MCF 10A (cell line): ENCODE measurements around the gene SLC25A12. TPM values are rescaled to one million over a fixed set of nuclear protein-coding genes. Genes with fewer than 3 reads are reported as not detected.

Source experiments
- BruUV-seq: library from RNA; stranded (reverse); fragments of 400-500 nt; replicated peaks from 2 replicates; lab custom pipeline; 2021; lab: Mats Ljungman, UMichigan
- CTCF ChIA-PET: fragments of 300-600 bp; sonication (Branson Sonifier 250); formaldehyde crosslinking; extraction: SDS; loops from one replicate; lab custom pipeline; 2021; ENCODE audit warnings: antibody characterized with exemption, inconsistent platforms; lab: Yijun Ruan, JAX
- POLR2A ChIA-PET: fragments of 300-600, 350-650 bp; sonication (Branson Sonifier 250); formaldehyde crosslinking; extraction: SDS; loops from one replicate; lab custom pipeline; 2020; ENCODE audit warnings: antibody characterized with exemption, inconsistent platforms; lab: Yijun Ruan, JAX
- DNase-seq: peaks from one replicate; pipeline ENCODE4 v3.0.0-alpha.2; 2018; ENCODE audit not compliant: unreplicated experiment
- H3K27ac Mint-ChIP-seq: one replicate; pipeline ENCODE4 v1.8.0; 2022; ENCODE audit warnings: mild to moderate bottlenecking, low read depth, mixed read lengths; ENCODE audit not compliant: unreplicated experiment
- H3K27me3 Mint-ChIP-seq: one replicate; pipeline ENCODE4 v1.8.0; 2022; ENCODE audit warnings: mixed read lengths; ENCODE audit not compliant: insufficient read depth, unreplicated experiment
- H3K36me3 Mint-ChIP-seq: one replicate; pipeline ENCODE4 v1.8.0; 2022; ENCODE audit warnings: mild to moderate bottlenecking, moderate library complexity, mixed read lengths; ENCODE audit not compliant: insufficient read depth, unreplicated experiment
- H3K4me1 Mint-ChIP-seq: one replicate; pipeline ENCODE4 v1.8.0; 2022; ENCODE audit warnings: mixed read lengths; ENCODE audit not compliant: insufficient read depth, unreplicated experiment
- H3K4me3 Mint-ChIP-seq: one replicate; pipeline ENCODE4 v1.8.0; 2022; ENCODE audit warnings: mild to moderate bottlenecking, moderate library complexity, mixed read lengths; ENCODE audit not compliant: unreplicated experiment
- H3K9me3 Mint-ChIP-seq: one replicate; pipeline ENCODE4 v1.8.0; 2022; ENCODE audit warnings: mixed read lengths; ENCODE audit not compliant: unreplicated experiment
- intact Hi-C: fragments of 100-400 bp; cut with micrococcal nuclease; formaldehyde crosslinking; loops from 2 replicates; pipeline ENCODE4 v1.14.1; 2022
- total RNA-seq: library from RNA; stranded (reverse); gene quantifications from 2 replicates; pipeline ENCODE4 v1.2.3, GENCODE V29; 2022
- TF ChIP-seq, protein P1 (sequence below): fragments of 200-600 bp; IDR thresholded peaks from one replicate; pipeline ENCODE4 v1.8.0; 2022; ENCODE audit warnings: antibody characterized with exemption, mild to moderate bottlenecking; ENCODE audit not compliant: unreplicated experiment

The SLC25A12 gene
- total RNA-seq, 1 experiment from 2014 or later = 12.5 TPM

DNA sequence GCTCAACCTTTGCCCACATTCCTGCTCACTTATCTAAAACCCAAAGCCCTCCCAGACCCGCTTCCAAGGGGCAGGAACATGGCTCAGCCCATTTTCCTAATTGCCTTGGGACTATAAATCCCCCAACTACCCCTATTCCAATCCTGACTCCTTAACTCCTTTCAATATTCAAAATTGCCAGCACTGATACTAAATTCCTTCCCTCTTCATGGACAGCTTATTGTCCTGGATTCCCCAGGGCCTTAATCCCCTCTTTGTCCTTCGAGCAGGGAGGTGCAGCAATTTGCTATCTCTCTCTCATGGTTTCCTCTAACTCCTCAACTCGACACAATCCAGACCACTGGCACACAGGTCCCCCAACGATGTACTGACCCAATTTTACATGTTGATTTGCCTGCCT lies 99.1 kb downstream of the SLC25A12 start:
- intact Hi-C loops = no loop called here
- Mint-ChIP-seq H3K4me3 (no peak overlapping the region), H3K4me1 (peaks cover 7% of the 10 kb centered on the region)

DNA sequence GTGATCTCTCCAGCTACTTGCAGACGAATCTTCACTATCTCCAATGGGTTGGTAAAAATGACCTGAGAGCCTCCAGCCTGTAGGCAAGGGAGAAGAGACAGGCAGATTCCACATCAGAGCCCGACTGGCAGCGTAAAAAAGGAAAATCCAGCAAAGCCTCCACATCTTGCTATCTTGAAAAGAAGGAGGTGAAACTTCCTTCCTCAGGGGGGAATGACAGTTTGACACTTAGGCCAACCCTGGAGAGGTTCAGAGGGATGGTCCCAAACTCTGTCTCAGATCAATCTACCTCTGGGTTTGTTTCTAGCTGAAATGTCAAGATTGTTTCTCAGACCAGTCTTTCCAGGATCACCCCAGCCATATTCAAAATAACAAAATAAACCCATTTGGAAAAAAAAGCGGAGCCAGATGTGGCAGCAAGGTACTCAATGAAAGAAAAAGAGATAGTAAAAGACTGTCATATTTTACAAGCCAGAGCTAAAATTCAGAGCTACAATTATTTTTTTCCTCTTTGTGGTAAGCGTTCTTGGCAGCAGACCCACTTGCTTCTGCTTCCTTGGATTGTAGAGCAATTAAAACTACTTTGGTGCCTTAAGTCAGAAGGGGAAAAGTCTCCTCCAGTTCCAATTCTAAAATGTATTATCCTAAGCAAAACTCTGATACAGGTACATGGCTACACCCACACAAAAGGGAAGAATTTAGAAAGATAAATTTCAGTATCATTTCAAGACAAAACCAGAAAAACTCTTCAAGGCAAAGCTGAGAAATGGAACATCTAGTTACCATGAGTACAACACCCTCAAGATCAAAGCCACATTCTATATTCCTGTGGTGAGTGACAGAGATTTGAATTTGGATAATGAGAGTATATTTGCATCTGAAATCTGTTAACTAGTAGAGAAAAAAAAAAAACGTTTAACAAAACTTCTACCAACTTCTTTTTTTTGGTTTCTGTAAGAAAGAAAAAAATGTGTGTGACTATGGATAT lies 100.1 kb downstream of the SLC25A12 start:
- Mint-ChIP-seq H3K36me3 (peaks cover 41% of the 10 kb centered on the region), H3K4me3 (no peak overlapping the region), H3K27me3 (no peaks in the 10 kb centered on the region), H3K27ac (no peak overlapping the region), H3K9me3 (no peaks in the 10 kb centered on the region), H3K4me1 (peaks cover 7% of the 10 kb centered on the region)
- BruUV-seq = no TSS peak
- DNase-seq = no peak
- intact Hi-C loops = no loop called here
- TF ChIP-seq, protein P1, sequence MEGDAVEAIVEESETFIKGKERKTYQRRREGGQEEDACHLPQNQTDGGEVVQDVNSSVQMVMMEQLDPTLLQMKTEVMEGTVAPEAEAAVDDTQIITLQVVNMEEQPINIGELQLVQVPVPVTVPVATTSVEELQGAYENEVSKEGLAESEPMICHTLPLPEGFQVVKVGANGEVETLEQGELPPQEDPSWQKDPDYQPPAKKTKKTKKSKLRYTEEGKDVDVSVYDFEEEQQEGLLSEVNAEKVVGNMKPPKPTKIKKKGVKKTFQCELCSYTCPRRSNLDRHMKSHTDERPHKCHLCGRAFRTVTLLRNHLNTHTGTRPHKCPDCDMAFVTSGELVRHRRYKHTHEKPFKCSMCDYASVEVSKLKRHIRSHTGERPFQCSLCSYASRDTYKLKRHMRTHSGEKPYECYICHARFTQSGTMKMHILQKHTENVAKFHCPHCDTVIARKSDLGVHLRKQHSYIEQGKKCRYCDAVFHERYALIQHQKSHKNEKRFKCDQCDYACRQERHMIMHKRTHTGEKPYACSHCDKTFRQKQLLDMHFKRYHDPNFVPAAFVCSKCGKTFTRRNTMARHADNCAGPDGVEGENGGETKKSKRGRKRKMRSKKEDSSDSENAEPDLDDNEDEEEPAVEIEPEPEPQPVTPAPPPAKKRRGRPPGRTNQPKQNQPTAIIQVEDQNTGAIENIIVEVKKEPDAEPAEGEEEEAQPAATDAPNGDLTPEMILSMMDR = no peak
- ChIA-PET CTCF (interaction anchor here (0.6 to 0.7 kb wide), 3 partner anchors 221 to 967 kb away, joined by 3 to 4 read pairs (median 3); no protein-coding TSS in a partner anchor), POLR2A (interaction anchor here (0.6 to 0.8 kb wide), 3 partner anchors 14 to 1210 kb away, joined by 3 read pairs; no protein-coding TSS in a partner anchor)

More for the DNA sequence above, 99.1 kb downstream of the SLC25A12 start:
- DNase-seq = no peak
- CTCF ChIA-PET = interaction anchor here (0.7 kb wide), 2 partner anchors 848 to 966 kb away, joined by 3 to 4 read pairs; no protein-coding TSS in a partner anchor
- no peaks in the 10 kb centered on the region for H3K27me3 Mint-ChIP-seq
- POLR2A ChIA-PET = interaction anchor here (0.6 kb wide), 1 partner anchor 16 kb away, joined by 3 read pairs; no protein-coding TSS in a partner anchor
- TF ChIP-seq, protein P1 = no peak
- BruUV-seq = no TSS peak
- H3K9me3 Mint-ChIP-seq = no peaks in the 10 kb centered on the region
- no peak overlapping the region for H3K27ac Mint-ChIP-seq
- H3K36me3 Mint-ChIP-seq = peaks cover 41% of the 10 kb centered on the region

DNA sequence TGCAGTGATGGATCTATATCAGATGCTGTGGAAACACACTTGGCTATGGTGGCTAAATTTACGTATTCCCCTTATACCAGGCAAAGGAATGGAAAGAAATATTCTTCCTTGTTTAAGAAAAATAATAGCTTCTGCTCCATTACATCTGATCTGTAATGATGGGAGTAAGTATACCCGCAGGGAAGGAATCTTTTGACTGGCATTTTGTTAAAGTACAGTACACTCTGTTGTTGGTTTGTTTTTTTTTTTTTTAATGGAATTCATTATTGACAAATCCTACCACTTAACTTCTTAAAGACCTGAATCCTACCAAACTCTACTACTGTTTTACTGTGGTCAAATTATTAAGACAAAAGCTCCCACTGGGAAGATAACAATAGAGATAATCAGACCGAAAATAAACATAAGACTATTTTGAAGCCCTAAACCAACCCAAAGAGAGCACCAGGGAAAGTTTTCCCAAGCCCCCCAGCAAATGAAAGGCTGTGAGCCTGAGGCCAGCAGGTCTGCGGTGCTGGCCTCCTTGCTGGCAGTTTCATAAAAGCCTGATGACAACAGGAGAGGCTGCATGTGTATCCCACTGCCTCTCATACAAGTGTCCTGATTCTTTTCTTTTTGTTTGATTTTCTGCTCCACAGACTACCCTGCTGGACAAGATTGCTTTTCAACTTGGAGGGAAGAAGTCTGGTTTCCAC lies 101.0 kb downstream of the SLC25A12 start:
- Mint-ChIP-seq H3K9me3 (no peaks in the 10 kb centered on the region), H3K4me1 (no peaks in the 10 kb centered on the region), H3K4me3 (no peak overlapping the region), H3K27ac (no peak overlapping the region), H3K27me3 (no peaks in the 10 kb centered on the region), H3K36me3 (peaks cover 49% of the 10 kb centered on the region)
- DNase-seq = no peak
- TF ChIP-seq, protein P1 = no peak
- ChIA-PET CTCF (no interaction called here), POLR2A (interaction anchor here (0.5 to 0.8 kb wide), 2 partner anchors 13 to 272 kb away, joined by 3 read pairs; no protein-coding TSS in a partner anchor)
- BruUV-seq = no TSS peak
- intact Hi-C loops = no loop called here
